SK-N-MC (cell line): ENCODE results near the gene ADA.

Source experiments
- DNase-seq: peaks from one replicate; pipeline ENCODE4 v3.0.0-alpha.2; 2011; ENCODE audit warnings: low read depth, low spot score
- H3K27ac ChIP-seq: fragments of 200-600 bp; sonication (generic); 2 replicates; pipeline ENCODE4 v1.5.1; 2016; ENCODE audit warnings: mixed run types
- H3K36me3 ChIP-seq: fragments of 200-600 bp; sonication (generic); 2 replicates; pipeline ENCODE4 v1.6.1; 2017; ENCODE audit warnings: antibody characterized with exemption, low read length, mixed read lengths; ENCODE audit not compliant: insufficient read depth
- H3K4me3 ChIP-seq: fragments of 200-600 bp; sonication (generic); 2 replicates; pipeline ENCODE4 v1.5.1; 2016
- H3K9ac ChIP-seq: fragments of 200-600 bp; sonication (generic); 2 replicates; pipeline ENCODE4 v1.8.0; 2017; ENCODE audit warnings: mixed run types, mixed read lengths; ENCODE audit not compliant: insufficient read length
- H3K9me3 ChIP-seq: fragments of 200-600 bp; sonication (generic); 2 replicates; pipeline ENCODE4 v1.6.1; 2017; ENCODE audit warnings: low read depth, mild to moderate bottlenecking, antibody characterized with exemption, low read length, moderate library complexity, mixed read lengths
- EZH2 ChIP-seq: fragments of 200-600 bp; sonication (generic); IDR thresholded peaks from one replicate; pipeline ENCODE4 v1.6.1; 2017; ENCODE audit warnings: antibody characterized with exemption
- FOXP2 ChIP-seq: optimal IDR thresholded peaks from 2 replicates; pipeline ENCODE3; 2011; ENCODE audit warnings: mild to moderate bottlenecking, moderate library complexity; ENCODE audit not compliant: insufficient read depth; ENCODE audit errors: extremely low read length, control extremely low read depth
- POLR2AphosphoS5 ChIP-seq: IDR thresholded peaks from 2 replicates; pipeline ENCODE4 v1.6.1; 2012; ENCODE audit warnings: mild to moderate bottlenecking, low read depth, low read length, borderline replicate concordance

ADA gene

GRCh38 chr20:44609516-44610312 lies 41.8 kb downstream of the ADA start:
- H3K27ac ChIP-seq = no peak overlapping the region
- H3K4me3 ChIP-seq = peak overlapping the region; percentile 35
- TF ChIP-seq FOXP2 (no peak), EZH2 (no peak), POLR2AphosphoS5 (no peak)
- peaks cover 8% of the 10 kb centered on the region; the same call in 1 of the 2 replicates for H3K36me3 ChIP-seq
- no peak overlapping the region for H3K9ac ChIP-seq
- no peaks in the 10 kb centered on the region for H3K9me3 ChIP-seq
- peak; percentile 32 for DNase-seq

- no peak for DNase-seq
- Histone ChIP-seq H3K9me3 (no peaks in the 10 kb centered on the region), H3K9ac (no peak overlapping the region), H3K27ac (no peak overlapping the region), H3K4me3 (no peak overlapping the region), H3K36me3 (peaks cover 3% of the 10 kb centered on the region; the same call in 1 of the 2 replicates)
- no peak for TF ChIP-seq EZH2
- no peak for TF ChIP-seq POLR2AphosphoS5
- no peak for TF ChIP-seq FOXP2
Measured at GRCh38 chr20:44609006-44609515, 42.4 kb downstream of the ADA start.

- no peak overlapping the region for H3K27ac ChIP-seq
- no peaks in the 10 kb centered on the region for H3K36me3 ChIP-seq
- no peak overlapping the region for H3K9ac ChIP-seq
- TF ChIP-seq POLR2AphosphoS5 (no peak), FOXP2 (no peak), EZH2 (no peak)
- no peak overlapping the region for H3K4me3 ChIP-seq
- no peaks in the 10 kb centered on the region for H3K9me3 ChIP-seq
- DNase-seq = no peak
Measured at GRCh38 chr20:44606725-44607441, 44.6 kb downstream of the ADA start.

- no peak for DNase-seq
Measured at GRCh38 chr20:44603327-44603726, 48.2 kb downstream of the ADA start.

GRCh38 chr20:44601801-44602204 lies 49.7 kb downstream of the ADA start:
- Histone ChIP-seq H3K4me3 (peak overlapping the region; percentile 3), H3K36me3 (no peaks in the 10 kb centered on the region), H3K27ac (peak overlapping the region; percentile 79), H3K9ac (no peak overlapping the region), H3K9me3 (no peaks in the 10 kb centered on the region)
- TF ChIP-seq FOXP2 (no peak), EZH2 (no peak), POLR2AphosphoS5 (no peak)
- DNase-seq = no peak

More at GRCh38 chr20:44603327-44603726, 48.2 kb downstream of the ADA start:
- TF ChIP-seq EZH2 (no peak), FOXP2 (no peak), POLR2AphosphoS5 (no peak)
- Histone ChIP-seq H3K36me3 (no peaks in the 10 kb centered on the region), H3K4me3 (no peak overlapping the region), H3K9ac (no peak overlapping the region), H3K27ac (no peak overlapping the region), H3K9me3 (no peaks in the 10 kb centered on the region)

GRCh38 chr20:44601236-44601671 lies 50.2 kb downstream of the ADA start:
- H3K27ac ChIP-seq = peak overlapping the region; percentile 79
- no peak for TF ChIP-seq EZH2
- H3K36me3 ChIP-seq = no peaks in the 10 kb centered on the region
- H3K9me3 ChIP-seq = no peaks in the 10 kb centered on the region
- DNase-seq = no peak
- H3K9ac ChIP-seq = no peak overlapping the region
- H3K4me3 ChIP-seq = peak overlapping the region; percentile 3

GRCh38 chr20:44600758-44601201 lies 50.7 kb downstream of the ADA start:
- TF ChIP-seq EZH2 = no peak
- TF ChIP-seq POLR2AphosphoS5 = no peak
- TF ChIP-seq FOXP2 = no peak
- Histone ChIP-seq H3K27ac (peak overlapping the region; percentile 79), H3K4me3 (no peak overlapping the region), H3K36me3 (no peaks in the 10 kb centered on the region), H3K9me3 (no peaks in the 10 kb centered on the region), H3K9ac (no peak overlapping the region)
- DNase-seq = no peak

- no peak for DNase-seq
- H3K27ac ChIP-seq = peak overlapping the region; percentile 79; the same call in 1 of the 2 replicates
- no peak overlapping the region for H3K9ac ChIP-seq
- H3K4me3 ChIP-seq = no peak overlapping the region
- H3K36me3 ChIP-seq = no peaks in the 10 kb centered on the region
- H3K9me3 ChIP-seq = no peaks in the 10 kb centered on the region
- no peak for TF ChIP-seq EZH2
Measured at GRCh38 chr20:44600301-44600700, 51.2 kb downstream of the ADA start.
